ENCODE measurements around the gene LANCL2.
"Not testable (repeated sequence)": the region's sequence is repeated elsewhere in the genome, so short reads cannot be mapped to it uniquely, and the experiment has no call there.

Gene LANCL2

GRCh38 chr7:55470261-55470660, 105.1 kb downstream of the LANCL2 start:
- no peak for TF ChIP-seq CTCF (IDR thresholded peaks at IDR 0.05; ENCODE audit: insufficient read depth, low read length, poor library complexity, severe bottlenecking)
- no peaks in the 10 kb centered on the region for H3K27me3 ChIP-seq (replicated peaks; ENCODE audit: control insufficient read depth, insufficient read depth, low read length)
- DNase-seq (ENCODE audit: extremely low read depth, insufficient read length) = no peak
- H3K4me3 ChIP-seq (replicated peaks; ENCODE audit: low read depth, low read length) = no peak overlapping the region
- H3K36me3 ChIP-seq (ENCODE audit: control insufficient read depth, insufficient read depth, low read length) = peaks cover 39% of the 10 kb centered on the region

GRCh38 chr7:55471594-55471993, 106.5 kb downstream of the LANCL2 start:
- H3K4me3 ChIP-seq (replicated peaks; ENCODE audit: low read depth, low read length); H3K27me3 ChIP-seq (replicated peaks; ENCODE audit: control insufficient read depth, insufficient read depth, low read length); DNase-seq (ENCODE audit: extremely low read depth, insufficient read length): not testable (repeated sequence)
- peaks cover 43% of the 10 kb centered on the region for H3K36me3 ChIP-seq (ENCODE audit: control insufficient read depth, insufficient read depth, low read length)

- peaks cover 51% of the 10 kb centered on the region for H3K36me3 ChIP-seq (ENCODE audit: control insufficient read depth, insufficient read depth, low read length)
- not testable (repeated sequence) for H3K27me3 ChIP-seq (replicated peaks; ENCODE audit: control insufficient read depth, insufficient read depth, low read length)
Observed at GRCh38 chr7:55472406-55472805, 107.3 kb downstream of the LANCL2 start.

GRCh38 chr7:55472928-55473725, 108.0 kb downstream of the LANCL2 start:
- Histone ChIP-seq H3K27me3 (replicated peaks; ENCODE audit: control insufficient read depth, insufficient read depth, low read length) (no peaks in the 10 kb centered on the region), H3K4me3 (replicated peaks; ENCODE audit: low read depth, low read length) (no peak overlapping the region), H3K36me3 (ENCODE audit: control insufficient read depth, insufficient read depth, low read length) (peaks cover 55% of the 10 kb centered on the region)
- no peak for TF ChIP-seq CTCF (IDR thresholded peaks at IDR 0.05; ENCODE audit: insufficient read depth, low read length, poor library complexity, severe bottlenecking)
- DNase-seq (ENCODE audit: extremely low read depth, insufficient read length) = no peak

More at GRCh38 chr7:55472406-55472805, 107.3 kb downstream of the LANCL2 start:
- not testable (repeated sequence) for H3K4me3 ChIP-seq (replicated peaks; ENCODE audit: low read depth, low read length); DNase-seq (ENCODE audit: extremely low read depth, insufficient read length)

- Histone ChIP-seq H3K36me3 (ENCODE audit: control insufficient read depth, insufficient read depth, low read length) (peaks cover 53% of the 10 kb centered on the region), H3K27me3 (replicated peaks; ENCODE audit: control insufficient read depth, insufficient read depth, low read length) (no peaks in the 10 kb centered on the region), H3K4me3 (replicated peaks; ENCODE audit: low read depth, low read length) (no peak overlapping the region)
- DNase-seq (ENCODE audit: extremely low read depth, insufficient read length) = no peak
- TF ChIP-seq CTCF (IDR thresholded peaks at IDR 0.05; ENCODE audit: insufficient read depth, low read length, poor library complexity, severe bottlenecking) = no peak
Observed at GRCh38 chr7:55473932-55474331, 108.8 kb downstream of the LANCL2 start.

- peaks cover 45% of the 10 kb centered on the region for H3K36me3 ChIP-seq (ENCODE audit: control insufficient read depth, insufficient read depth, low read length)
Observed at GRCh38 chr7:55474944-55475854, 110.1 kb downstream of the LANCL2 start.

More at GRCh38 chr7:55474944-55475854, 110.1 kb downstream of the LANCL2 start:
- no peak overlapping the region for H3K4me3 ChIP-seq (replicated peaks; ENCODE audit: low read depth, low read length)
- DNase-seq (ENCODE audit: extremely low read depth, insufficient read length) = no peak
- no peaks in the 10 kb centered on the region for H3K27me3 ChIP-seq (replicated peaks; ENCODE audit: control insufficient read depth, insufficient read depth, low read length)
- TF ChIP-seq CTCF (IDR thresholded peaks at IDR 0.05; ENCODE audit: insufficient read depth, low read length, poor library complexity, severe bottlenecking) = no peak

All from GM06990 (cell line).